Bronchial epithelial cell (primary cell): ENCODE measurements around the gene RNF167. TPM values are rescaled to one million over a fixed set of nuclear protein-coding genes. Genes with fewer than 3 reads are reported as not detected.

ENCODE experiments used
- DNase-seq: peaks from one replicate; pipeline ENCODE4 v3.0.0-alpha.2; 2010; ENCODE audit warnings: low read depth
- FAIRE-seq: peaks from 2 replicates; lab custom pipeline; 2011; peaks lifted over from hg19 to GRCh38; lab: Jason Lieb, UNC
- H3K27me3 ChIP-seq: 2 replicates; pipeline ENCODE4 v1.5.1; 2011; ENCODE audit warnings: low read length; ENCODE audit not compliant: control insufficient read depth, insufficient read depth
- H3K36me3 ChIP-seq: 2 replicates; pipeline ENCODE4 v1.5.1; 2011; ENCODE audit warnings: low read length; ENCODE audit not compliant: control insufficient read depth, insufficient read depth
- H3K4me3 ChIP-seq: 2 replicates; pipeline ENCODE4 v1.5.1; 2011; ENCODE audit warnings: mild to moderate bottlenecking, low read depth, low read length, control low read depth
- CTCF ChIP-seq: IDR thresholded peaks from 2 replicates; pipeline ENCODE4 v1.5.1; 2011; ENCODE audit warnings: mild to moderate bottlenecking, moderate library complexity, low read length, control low read depth, inconsistent platforms; ENCODE audit not compliant: insufficient read depth, severe bottlenecking
- total RNA-seq: library from RNA; depleted of rRNA; stranded (reverse); fragments of >200 nt; gene quantifications from 2 replicates; pipeline ENCODE4 v1.2.1, GENCODE V29; 2014

Gene RNF167
- total RNA-seq, 1 donor from 2014 or later: 15.8 TPM

GRCh38 chr17:4945176-4945943 is 5.3 kb downstream of the RNF167 start:
- Histone ChIP-seq H3K36me3 (peaks cover 16% of the 10 kb centered on the region), H3K4me3 (no peak overlapping the region), H3K27me3 (no peaks in the 10 kb centered on the region)
- TF ChIP-seq CTCF: no peak
- no peak for FAIRE-seq
- DNase-seq: peak; percentile 92

GRCh38 chr17:4945944-4946280 is 5.8 kb downstream of the RNF167 start:
- no peak for TF ChIP-seq CTCF
- DNase-seq (no peak), FAIRE-seq (peak; percentile 13)
- Histone ChIP-seq H3K27me3 (no peaks in the 10 kb centered on the region), H3K4me3 (peak overlapping the region; percentile 99), H3K36me3 (peaks cover 16% of the 10 kb centered on the region)

GRCh38 chr17:4946312-4946976 is 6.4 kb downstream of the RNF167 start:
- FAIRE-seq (peak; percentile 18), DNase-seq (no peak)
- TF ChIP-seq CTCF: no peak
- Histone ChIP-seq H3K36me3 (peaks cover 16% of the 10 kb centered on the region), H3K27me3 (no peaks in the 10 kb centered on the region), H3K4me3 (peak overlapping the region; percentile 99)

- no peak for FAIRE-seq
- no peak for DNase-seq
- TF ChIP-seq CTCF: no peak
- H3K27me3 ChIP-seq: no peaks in the 10 kb centered on the region
- H3K36me3 ChIP-seq: peaks cover 14% of the 10 kb centered on the region
- H3K4me3 ChIP-seq: peak overlapping the region; percentile 99
These were observed 6.9 kb downstream of the RNF167 start for GRCh38 chr17:4947010-4947410.

- no peak for TF ChIP-seq CTCF
- Histone ChIP-seq H3K36me3 (peaks cover 13% of the 10 kb centered on the region), H3K27me3 (no peaks in the 10 kb centered on the region), H3K4me3 (peak overlapping the region; percentile 99)
- FAIRE-seq (no peak), DNase-seq (no peak)
These were observed 7.5 kb downstream of the RNF167 start for GRCh38 chr17:4947411-4948165.
